Measurements from ENCODE around the gene FLNC. TPM values are rescaled to one million over a fixed set of nuclear protein-coding genes. Genes with fewer than 3 reads are reported as not detected.

Gene FLNC
- total RNA-seq, 5 donors from 2014 or later (not counting 1 experiment from before 2014, with no cell fraction given) = 0.05 to 0.93 (median 0.38) TPM

- ATAC-seq (replicated peaks in 1 of 4) = no peak
- H3K27ac Mint-ChIP-seq = no peak overlapping the region
- peak overlapping the region in 1 of 3 donors; percentile 42 for H3K4me3 Mint-ChIP-seq
- no peaks in the 10 kb centered on the region for H3K9me3 Mint-ChIP-seq
- Histone ChIP-seq H3K27ac (ENCODE audit: low read length) (no peak overlapping the region), H3K4me1 (ENCODE audit: control insufficient read depth in 1 of 2, extremely low read depth in 1 of 2, insufficient read depth in 2 of 2, low read length in 2 of 2) (peaks cover 5 to 40% of the 10 kb centered on the region in 2 experiments), H3K36me3 (ENCODE audit: control insufficient read depth in 2 of 2, extremely low read depth in 1 of 2, insufficient read depth in 1 of 2, low read length in 1 of 2) (peaks cover 0 to 16% of the 10 kb centered on the region in 2 donors), H3K9me3 (no peaks in the 10 kb centered on the region), H3K4me3 (ENCODE audit: control insufficient read depth in 1 of 2, extremely low read depth in 1 of 2, low read length in 1 of 2) (no peak overlapping the region), H3K27me3 (replicated peaks in 1 of 2; ENCODE audit: control insufficient read depth in 2 of 2, extremely low read depth in 1 of 2, insufficient read depth in 2 of 2, low read length in 1 of 2) (peaks cover 0 to 18% of the 10 kb centered on the region in 2 experiments)
- 95% methylated on average over 21 of the region's 27 CpGs for WGBS (ENCODE audit: insufficient coverage)
- ChIA-PET CTCF (no interaction called here), POLR2A (interaction anchor here in 1 of 2 donors (0.9 kb wide), 1 partner anchor 343 kb away, joined by 3 read pairs; no protein-coding TSS in a partner anchor)
- H3K27me3 Mint-ChIP-seq = peaks cover 0 to 7% of the 10 kb centered on the region in 2 donors
- DNase-seq = no peak
- peaks cover 13% of the 10 kb centered on the region for H3K36me3 Mint-ChIP-seq
- peaks cover 35 to 46% (median 38%) of the 10 kb centered on the region in 3 donors for H3K4me1 Mint-ChIP-seq
These were observed 36.0 kb downstream of the FLNC start for GRCh38 chr7:128865996-128866877.

GRCh38 chr7:128867241-128867640, 37.0 kb downstream of the FLNC start:
- ChIA-PET POLR2A (interaction anchor here in 1 of 2 donors (0.9 kb wide), 1 partner anchor 342 kb away, joined by 3 read pairs; no protein-coding TSS in a partner anchor), CTCF (no interaction called here)
- H3K4me3 Mint-ChIP-seq = peak overlapping the region in 1 of 3 donors; percentile 9
- H3K4me1 ChIP-seq (ENCODE audit: control insufficient read depth in 1 of 2, extremely low read depth in 1 of 2, insufficient read depth in 2 of 2, low read length in 2 of 2) = peaks cover 5 to 36% of the 10 kb centered on the region in 2 experiments
- 91% methylated on average over 3 of the region's 4 CpGs for WGBS (ENCODE audit: insufficient coverage)
- H3K36me3 Mint-ChIP-seq = peaks cover 13% of the 10 kb centered on the region
- ATAC-seq (replicated peaks in 1 of 4) = no peak
- peaks cover 0 to 18% of the 10 kb centered on the region in 2 experiments for H3K27me3 ChIP-seq (replicated peaks in 1 of 2; ENCODE audit: control insufficient read depth in 2 of 2, extremely low read depth in 1 of 2, insufficient read depth in 2 of 2, low read length in 1 of 2)
- peaks cover 0 to 16% of the 10 kb centered on the region in 2 donors for H3K36me3 ChIP-seq (ENCODE audit: control insufficient read depth in 2 of 2, extremely low read depth in 1 of 2, insufficient read depth in 1 of 2, low read length in 1 of 2)
- peaks cover 33 to 44% (median 35%) of the 10 kb centered on the region in 3 donors for H3K4me1 Mint-ChIP-seq
- no peaks in the 10 kb centered on the region for H3K9me3 Mint-ChIP-seq
- no peak for DNase-seq
- no peak overlapping the region for H3K4me3 ChIP-seq (ENCODE audit: control insufficient read depth in 1 of 2, extremely low read depth in 1 of 2, low read length in 1 of 2)
- no peaks in the 10 kb centered on the region for H3K9me3 ChIP-seq
- H3K27ac Mint-ChIP-seq = no peak overlapping the region
- no peak overlapping the region for H3K27ac ChIP-seq (ENCODE audit: low read length)
- peaks cover 0 to 7% of the 10 kb centered on the region in 2 donors for H3K27me3 Mint-ChIP-seq

GRCh38 chr7:128867842-128868623, 37.8 kb downstream of the FLNC start:
- H3K4me3 Mint-ChIP-seq = peak overlapping the region; percentile 55 to 65 (median 56)
- CTCF ChIA-PET = no interaction called here
- H3K27ac Mint-ChIP-seq = no peak overlapping the region
- peaks cover 0 to 20% of the 10 kb centered on the region in 2 experiments for H3K27me3 ChIP-seq (replicated peaks in 1 of 2; ENCODE audit: control insufficient read depth in 2 of 2, extremely low read depth in 1 of 2, insufficient read depth in 2 of 2, low read length in 1 of 2)
- H3K4me1 ChIP-seq (ENCODE audit: control insufficient read depth in 1 of 2, extremely low read depth in 1 of 2, insufficient read depth in 2 of 2, low read length in 2 of 2) = peaks cover 5 to 31% of the 10 kb centered on the region in 2 experiments
- 93% methylated on average over 5 of the region's 11 CpGs for WGBS (ENCODE audit: insufficient coverage)
- no peak overlapping the region for H3K4me3 ChIP-seq (ENCODE audit: control insufficient read depth in 1 of 2, extremely low read depth in 1 of 2, low read length in 1 of 2)
- H3K4me1 Mint-ChIP-seq = peaks cover 27 to 38% (median 28%) of the 10 kb centered on the region in 3 donors
- DNase-seq (no peak), ATAC-seq (replicated peaks in 1 of 4) (no peak)
- peaks cover 13% of the 10 kb centered on the region for H3K36me3 Mint-ChIP-seq
- H3K9me3 ChIP-seq = no peaks in the 10 kb centered on the region
- H3K27ac ChIP-seq (ENCODE audit: low read length) = no peak overlapping the region
- POLR2A ChIA-PET = no interaction called here
- no peaks in the 10 kb centered on the region for H3K9me3 Mint-ChIP-seq
- H3K36me3 ChIP-seq (ENCODE audit: control insufficient read depth in 2 of 2, extremely low read depth in 1 of 2, insufficient read depth in 1 of 2, low read length in 1 of 2) = peaks cover 0 to 16% of the 10 kb centered on the region in 2 donors
- H3K27me3 Mint-ChIP-seq = peaks cover 0 to 7% of the 10 kb centered on the region in 2 donors

GRCh38 chr7:128868624-128869137, 38.5 kb downstream of the FLNC start:
- Mint-ChIP-seq H3K4me1 (peaks cover 23 to 32% (median 26%) of the 10 kb centered on the region in 3 donors), H3K4me3 (peak overlapping the region; percentile 55 to 65 (median 56)), H3K27ac (no peak overlapping the region), H3K27me3 (peaks cover 0 to 7% of the 10 kb centered on the region in 2 donors), H3K9me3 (no peaks in the 10 kb centered on the region), H3K36me3 (peaks cover 13% of the 10 kb centered on the region)
- ChIA-PET CTCF (no interaction called here), POLR2A (no interaction called here)
- Histone ChIP-seq H3K27me3 (replicated peaks in 1 of 2; ENCODE audit: control insufficient read depth in 2 of 2, extremely low read depth in 1 of 2, insufficient read depth in 2 of 2, low read length in 1 of 2) (peaks cover 0 to 26% of the 10 kb centered on the region in 2 experiments), H3K4me1 (ENCODE audit: control insufficient read depth in 1 of 2, extremely low read depth in 1 of 2, insufficient read depth in 2 of 2, low read length in 2 of 2) (peaks cover under 1 to 24% of the 10 kb centered on the region in 2 experiments), H3K27ac (ENCODE audit: low read length) (no peak overlapping the region), H3K4me3 (ENCODE audit: control insufficient read depth in 1 of 2, extremely low read depth in 1 of 2, low read length in 1 of 2) (peak overlapping the region; percentile 55 to 60), H3K9me3 (no peaks in the 10 kb centered on the region), H3K36me3 (ENCODE audit: control insufficient read depth in 2 of 2, extremely low read depth in 1 of 2, insufficient read depth in 1 of 2, low read length in 1 of 2) (peaks cover 0 to 16% of the 10 kb centered on the region in 2 donors)
- DNase-seq (no peak), ATAC-seq (replicated peaks in 1 of 4) (no peak)
- 65% methylated on average over 7 of the region's 13 CpGs for WGBS (ENCODE audit: insufficient coverage)

- Histone ChIP-seq H3K27ac (ENCODE audit: low read length) (no peak overlapping the region), H3K9me3 (no peaks in the 10 kb centered on the region), H3K36me3 (ENCODE audit: control insufficient read depth in 2 of 2, extremely low read depth in 1 of 2, insufficient read depth in 1 of 2, low read length in 1 of 2) (peaks cover 0 to 16% of the 10 kb centered on the region in 2 donors), H3K4me1 (ENCODE audit: control insufficient read depth in 1 of 2, extremely low read depth in 1 of 2, insufficient read depth in 2 of 2, low read length in 2 of 2) (peaks cover 0 to 18% of the 10 kb centered on the region in 2 experiments), H3K27me3 (replicated peaks in 1 of 2; ENCODE audit: control insufficient read depth in 2 of 2, extremely low read depth in 1 of 2, insufficient read depth in 2 of 2, low read length in 1 of 2) (peaks cover 0 to 27% of the 10 kb centered on the region in 2 experiments), H3K4me3 (ENCODE audit: control insufficient read depth in 1 of 2, extremely low read depth in 1 of 2, low read length in 1 of 2) (peak overlapping the region; percentile 55 to 60)
- ATAC-seq (replicated peaks in 1 of 4) = peak; percentile 79 to 88 (median 86)
- peaks cover 19 to 29% (median 22%) of the 10 kb centered on the region in 3 donors for H3K4me1 Mint-ChIP-seq
- H3K36me3 Mint-ChIP-seq = peaks cover 13% of the 10 kb centered on the region
- peaks cover 0 to 7% of the 10 kb centered on the region in 2 donors for H3K27me3 Mint-ChIP-seq
- H3K9me3 Mint-ChIP-seq = no peaks in the 10 kb centered on the region
- no peak overlapping the region for H3K27ac Mint-ChIP-seq
- peak in 27 of 35 experiments; percentile 4 to 64 (median 32) for DNase-seq
- POLR2A ChIA-PET = no interaction called here
- CTCF ChIA-PET = no interaction called here
- WGBS (ENCODE audit: insufficient coverage) = 2% methylated on average over 86 of the region's 86 CpGs
- H3K4me3 Mint-ChIP-seq = peak overlapping the region; percentile 56 to 86 (median 65)
These were observed 39.1 kb downstream of the FLNC start for GRCh38 chr7:128869138-128869943.

Data from T-cell (primary cell).